ENCODE measurements around the gene SLIT3.

SLIT3 gene

DNA sequence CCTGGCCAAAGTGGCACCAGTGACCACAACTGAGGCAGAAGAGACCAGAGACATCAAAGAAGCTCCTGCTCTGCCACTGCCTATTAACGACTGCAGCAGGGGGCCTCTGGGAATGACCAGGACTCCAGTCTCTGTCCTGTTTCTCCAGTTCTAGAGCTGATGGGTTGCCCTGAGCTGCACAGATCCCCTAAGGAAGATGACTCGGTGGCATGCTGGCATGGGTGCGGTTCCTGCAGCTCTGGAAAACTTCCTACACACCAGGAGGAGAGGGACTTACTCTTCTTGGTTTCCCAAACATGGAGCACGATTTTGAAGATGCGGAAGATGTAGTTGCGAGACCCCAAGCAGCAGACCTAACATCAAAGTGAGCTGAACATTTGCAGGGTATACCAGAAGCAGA lies 2.7 kb downstream of the SLIT3 start:
- no peak for DNase-seq

GRCh38 chr5:169296419-169297143 lies 4.4 kb downstream of the SLIT3 start:
- DNase-seq: no peak

GRCh38 chr5:169295306-169295705 lies 5.6 kb downstream of the SLIT3 start:
- no peak for DNase-seq

DNA sequence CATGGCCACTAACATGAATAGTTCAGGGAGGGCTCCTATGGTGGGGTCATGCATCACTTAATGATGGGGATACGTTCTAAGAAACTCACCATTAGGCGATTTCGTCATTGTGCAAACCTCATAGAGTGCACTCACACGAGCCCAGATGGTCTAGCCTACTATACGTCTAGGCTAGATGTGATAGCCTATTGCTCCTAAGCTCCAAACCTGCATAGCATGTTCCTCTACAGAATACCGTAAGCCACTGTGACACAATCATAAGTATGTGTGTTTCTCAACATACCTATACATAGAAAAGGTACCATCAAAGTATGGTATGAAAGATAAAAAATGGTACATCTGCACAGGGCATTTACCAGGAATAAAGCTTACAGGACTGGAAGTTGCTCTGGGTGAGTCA lies 6.3 kb downstream of the SLIT3 start:
- DNase-seq: no peak

- DNase-seq: no peak
Measured at GRCh38 chr5:169291877-169292276, 9.1 kb downstream of the SLIT3 start.

DNA sequence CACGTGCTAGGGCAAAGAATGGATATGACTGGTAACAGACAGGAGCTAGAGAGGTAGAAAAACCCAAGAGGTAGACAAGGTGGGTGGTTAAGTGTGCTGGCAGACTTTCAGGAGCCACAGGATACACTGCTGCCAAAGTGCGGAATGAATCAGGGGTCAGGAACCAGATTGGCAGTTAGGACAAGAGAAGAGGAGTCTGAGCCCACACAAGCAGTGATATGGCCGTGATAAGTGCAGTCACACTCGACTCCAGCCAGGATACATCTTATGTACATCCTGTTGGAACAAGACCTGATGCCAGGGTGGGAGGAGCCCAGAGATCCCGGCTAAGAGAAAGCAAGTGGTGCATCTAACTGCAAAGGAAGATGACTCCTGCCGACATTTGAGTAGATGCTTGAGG lies 10.0 kb downstream of the SLIT3 start:
- no peak for DNase-seq

DNA sequence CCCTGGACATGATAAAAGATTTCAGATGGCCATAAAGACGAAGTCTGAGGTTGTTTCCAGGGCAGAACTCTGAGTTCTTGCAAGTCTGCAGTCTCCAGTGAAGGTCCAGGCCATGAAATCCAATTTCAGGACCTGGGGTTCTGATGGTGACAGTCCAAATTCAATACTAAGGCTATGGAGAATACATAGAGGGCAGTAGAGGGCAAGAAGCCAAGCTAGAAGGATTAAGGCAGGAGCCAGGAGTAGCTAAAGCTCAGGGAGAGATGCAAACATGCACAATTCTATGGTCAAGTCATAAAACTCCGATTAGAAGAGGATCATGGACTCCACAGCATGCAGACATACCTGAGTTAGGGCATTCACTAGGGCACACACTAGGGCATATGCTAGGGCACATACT lies 11.4 kb downstream of the SLIT3 start:
- DNase-seq: no peak

- DNase-seq: no peak
Measured at GRCh38 chr5:169288066-169288930, 12.6 kb downstream of the SLIT3 start.

- DNase-seq: no peak
Measured at GRCh38 chr5:169287529-169287928, 13.4 kb downstream of the SLIT3 start.

DNA sequence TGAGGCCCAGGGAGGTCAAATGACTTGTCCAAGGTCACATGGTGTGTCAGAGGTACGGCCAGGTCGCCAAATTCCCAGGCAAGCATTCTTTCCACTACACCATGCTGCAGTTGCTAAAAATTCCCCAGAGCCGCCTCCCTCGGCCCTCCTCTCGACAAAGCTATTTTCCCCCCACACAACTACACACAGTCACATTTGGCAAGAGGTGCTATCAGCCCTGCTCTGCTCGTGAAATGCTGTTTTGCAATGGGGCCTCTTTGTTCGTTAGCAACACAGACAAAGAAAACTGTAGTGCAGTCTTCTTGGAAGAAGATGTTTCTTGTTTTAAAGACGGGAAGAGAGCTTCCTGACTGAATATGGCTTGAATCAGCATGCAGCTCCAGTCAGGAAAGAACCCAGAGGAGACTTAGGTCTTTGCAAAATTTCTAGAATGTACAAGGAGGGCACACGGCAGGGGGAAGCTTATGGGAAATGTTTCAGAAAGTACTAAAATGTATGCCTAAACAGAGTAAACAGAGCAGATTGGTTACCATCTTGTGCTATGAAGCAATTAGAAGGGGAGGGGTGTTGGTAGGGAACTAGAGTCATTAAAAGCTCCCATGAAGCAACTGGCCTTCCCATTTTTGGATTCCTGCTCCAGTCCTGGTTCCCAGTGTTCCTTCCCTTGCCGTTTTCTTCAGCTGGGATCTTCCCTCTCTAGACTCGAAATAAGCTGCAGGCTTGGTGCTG lies 14.2 kb downstream of the SLIT3 start:
- DNase-seq: no peak

GRCh38 chr5:169283887-169284286 lies 17.1 kb downstream of the SLIT3 start:
- no peak for DNase-seq

DNA sequence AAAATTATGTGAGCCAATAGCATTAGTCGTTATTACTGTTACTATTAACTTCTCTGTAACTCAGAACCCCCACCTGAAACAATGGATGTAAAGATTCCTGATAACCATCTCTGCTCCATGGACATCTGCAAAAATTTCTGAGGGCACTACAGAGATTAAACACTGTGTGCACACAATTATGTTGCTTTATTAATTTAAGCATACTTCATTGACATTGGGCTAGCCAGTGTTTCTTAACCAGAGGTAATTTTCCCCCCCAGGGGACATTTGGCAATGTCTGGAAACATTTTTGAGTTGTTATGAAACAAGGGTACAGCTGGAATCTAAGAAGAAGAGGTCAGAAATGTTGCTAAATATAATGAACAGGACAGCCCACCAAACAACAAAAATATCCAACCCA lies 19.3 kb downstream of the SLIT3 start:
- DNase-seq: no peak

DNA sequence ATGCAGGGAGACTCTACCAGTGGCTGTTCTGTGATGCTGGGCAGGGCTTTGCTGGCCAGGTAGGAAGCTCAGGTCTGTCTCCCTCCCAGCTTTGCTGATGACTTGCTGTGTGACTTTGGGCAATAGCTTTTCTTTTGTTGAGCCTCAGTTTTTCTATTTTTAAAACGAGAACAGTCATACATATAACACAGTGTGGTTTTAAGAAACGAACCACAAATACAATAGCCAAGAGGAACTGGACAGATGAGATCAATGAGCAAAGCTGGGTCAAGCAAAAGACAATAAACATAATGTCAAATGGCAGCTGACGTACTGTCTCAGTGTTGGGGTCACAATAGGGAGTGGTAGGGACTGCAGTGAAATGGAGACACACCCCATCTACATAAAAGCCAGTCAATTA lies 20.2 kb downstream of the SLIT3 start:
- DNase-seq: no peak

- no peak for DNase-seq
Measured at GRCh38 chr5:169280286-169280685, 20.7 kb downstream of the SLIT3 start.

DNA sequence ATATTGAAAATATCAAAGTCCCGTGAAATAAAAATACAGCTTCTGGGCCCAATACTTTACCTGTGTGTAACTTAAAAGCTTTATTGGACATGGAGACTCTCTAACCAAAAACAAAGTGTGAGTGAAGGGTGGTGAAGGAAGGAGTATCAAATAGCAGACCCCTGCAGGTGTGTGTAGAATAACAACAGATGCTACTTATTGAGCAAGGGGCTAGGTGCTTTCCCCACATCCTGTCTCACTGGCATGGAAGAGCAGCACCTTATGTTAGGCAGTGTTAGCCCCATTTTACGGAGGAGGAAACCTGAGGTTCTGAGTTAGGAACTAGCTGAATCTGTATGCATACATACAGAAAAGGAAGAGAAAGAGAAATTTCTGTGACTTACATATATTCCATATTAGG lies 21.8 kb downstream of the SLIT3 start:
- no peak for DNase-seq

- DNase-seq: no peak
Measured at GRCh38 chr5:169273881-169274280, 27.1 kb downstream of the SLIT3 start.

GRCh38 chr5:169273451-169273850 lies 27.5 kb downstream of the SLIT3 start:
- DNase-seq: no peak

GRCh38 chr5:169272731-169273427 lies 28.1 kb downstream of the SLIT3 start:
- no peak for DNase-seq

DNA sequence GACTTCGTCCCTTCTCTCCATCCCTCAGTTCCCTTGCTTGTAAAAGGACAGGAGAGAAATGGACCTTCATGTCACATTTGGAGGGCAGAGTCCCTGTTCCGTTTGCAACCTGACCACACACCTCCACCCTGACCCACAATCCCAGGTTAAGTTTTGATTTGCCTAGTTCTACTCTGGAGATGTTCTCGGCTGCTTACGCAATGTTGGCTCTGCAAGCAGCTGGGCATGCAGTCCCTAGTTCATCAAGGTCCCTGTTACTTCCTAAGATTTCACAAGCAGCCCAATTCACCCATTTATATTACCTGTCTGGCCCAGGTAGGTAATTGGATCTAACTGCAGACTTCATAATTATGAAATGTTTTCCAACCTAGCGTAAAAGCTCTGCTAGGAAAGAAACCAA lies 28.8 kb downstream of the SLIT3 start:
- DNase-seq: no peak

DNA sequence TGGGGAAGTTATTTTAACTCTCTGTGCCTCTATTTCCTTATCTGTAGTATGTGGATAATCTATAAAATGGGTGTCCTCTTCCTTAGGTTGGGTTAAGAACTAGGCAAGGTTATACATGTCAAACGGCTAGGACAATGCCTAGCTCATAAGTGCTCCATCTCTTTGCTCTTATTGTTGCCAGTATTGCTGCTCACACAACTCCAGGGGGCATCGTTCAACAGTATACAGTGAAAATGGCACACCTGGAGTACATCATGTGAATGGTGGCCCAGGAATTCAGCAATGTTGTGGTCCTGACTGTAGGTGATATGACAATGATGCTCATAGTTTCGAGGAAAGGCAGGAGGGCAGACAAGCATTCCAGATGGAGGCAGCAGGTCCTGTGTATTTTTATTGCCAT lies 30.1 kb downstream of the SLIT3 start:
- no peak for DNase-seq

- DNase-seq: no peak
Measured at GRCh38 chr5:169268019-169268418, 32.9 kb downstream of the SLIT3 start.

DNA sequence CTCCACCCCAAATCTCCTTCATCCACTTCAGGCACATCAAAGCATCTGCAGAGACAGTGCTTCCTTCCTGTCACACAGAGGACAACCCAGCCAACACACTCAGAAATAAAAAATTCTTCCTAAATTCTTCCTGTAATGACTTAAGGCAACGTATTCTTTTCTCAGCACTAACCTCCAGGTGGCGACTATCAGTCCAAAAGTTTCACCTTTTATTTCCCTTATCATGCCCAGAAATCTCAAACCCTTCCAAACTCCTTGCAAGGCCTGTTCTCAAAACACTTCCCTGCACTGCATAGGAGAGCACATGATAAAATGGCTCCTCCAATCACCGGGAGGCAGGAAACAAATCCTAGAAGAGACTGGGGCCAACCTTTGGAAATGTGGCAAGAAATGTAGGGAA lies 35.1 kb downstream of the SLIT3 start:
- DNase-seq: no peak

- DNase-seq: no peak
Measured at GRCh38 chr5:169263591-169263990, 37.3 kb downstream of the SLIT3 start.

All from NCI-H1048 (cell line).